Measurements from ENCODE around the gene TMEM117.
"Not testable (repeated sequence)": the region's sequence is repeated elsewhere in the genome, so short reads cannot be mapped to it uniquely, and the experiment has no call there.

TMEM117 gene

GRCh38 chr12:44118946-44119345 is 283.1 kb downstream of the TMEM117 start:
- DNase-seq: no peak

DNA sequence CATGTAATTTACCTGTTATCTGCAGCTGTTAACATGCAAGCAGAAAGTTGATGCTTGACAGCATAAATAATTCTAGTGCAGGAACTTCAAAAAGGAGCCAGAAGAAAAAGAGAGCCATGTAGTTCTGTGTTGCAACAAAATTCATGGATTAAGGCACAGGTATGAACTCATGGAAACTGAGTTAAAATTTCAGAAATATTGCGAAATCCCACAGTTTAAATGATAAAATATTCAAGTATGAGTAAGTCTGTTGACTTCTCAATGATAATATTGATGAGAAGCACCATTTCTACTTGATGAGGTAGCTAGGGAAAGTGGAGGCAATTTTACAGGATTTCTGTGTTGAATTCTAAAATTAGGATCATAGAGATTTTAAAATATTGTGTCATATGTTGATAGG is 290.9 kb downstream of the TMEM117 start:
- DNase-seq: no peak

DNA sequence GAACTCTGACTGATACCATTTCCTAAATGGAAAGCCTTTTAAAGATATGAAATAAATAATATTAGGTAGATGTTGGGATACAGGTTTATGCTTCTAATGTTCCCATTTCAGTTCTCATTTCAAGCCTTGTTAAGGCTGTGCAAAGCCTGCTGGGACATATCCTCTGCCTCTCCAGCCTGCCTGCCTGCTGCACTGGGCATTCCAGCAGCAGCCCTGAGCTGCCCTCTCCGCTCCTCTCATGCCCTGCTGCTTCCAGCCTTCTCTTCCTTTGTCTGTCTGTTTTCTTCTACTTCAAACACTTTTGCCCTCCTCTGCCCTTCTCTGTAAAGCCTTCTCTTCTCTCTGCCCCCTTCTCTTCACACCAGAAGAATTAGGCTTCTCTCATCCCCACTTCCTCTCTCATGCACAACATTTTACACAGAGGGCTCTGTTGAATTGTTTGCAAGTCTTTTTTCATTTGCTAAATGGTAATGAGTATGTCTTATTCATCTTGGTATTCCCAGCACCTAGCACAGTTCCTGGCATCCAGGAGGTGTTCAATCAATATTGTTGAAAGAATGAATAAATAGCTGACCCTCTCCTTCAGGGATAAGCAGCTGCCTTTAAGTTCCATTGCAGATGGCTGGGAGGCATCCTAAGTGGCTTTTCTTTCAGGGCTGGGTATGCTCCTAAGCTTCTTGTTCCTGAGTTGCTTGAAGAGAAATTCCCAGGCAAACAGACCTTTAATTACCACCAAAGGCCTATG is 292.3 kb downstream of the TMEM117 start:
- no peak for DNase-seq

DNA sequence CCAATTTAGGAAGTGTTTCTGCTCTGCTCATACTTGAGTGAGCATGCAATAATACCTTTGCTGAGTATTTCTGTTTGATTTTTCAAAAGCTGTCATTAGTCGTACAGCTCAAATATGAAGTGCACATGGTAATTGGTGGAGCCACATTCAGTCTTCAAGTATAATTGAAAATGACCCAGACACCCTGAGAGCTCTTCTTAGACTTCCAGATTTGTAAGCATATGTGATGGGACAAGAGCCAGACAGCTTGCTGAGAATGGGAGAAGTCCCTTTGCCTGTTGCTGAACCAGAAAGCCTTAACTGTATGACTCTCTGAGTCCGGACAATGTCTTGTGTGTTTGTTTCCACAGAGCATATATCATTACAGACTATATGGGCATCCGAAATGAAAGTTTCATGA is 307.3 kb downstream of the TMEM117 start:
- DNase-seq: no peak

DNA sequence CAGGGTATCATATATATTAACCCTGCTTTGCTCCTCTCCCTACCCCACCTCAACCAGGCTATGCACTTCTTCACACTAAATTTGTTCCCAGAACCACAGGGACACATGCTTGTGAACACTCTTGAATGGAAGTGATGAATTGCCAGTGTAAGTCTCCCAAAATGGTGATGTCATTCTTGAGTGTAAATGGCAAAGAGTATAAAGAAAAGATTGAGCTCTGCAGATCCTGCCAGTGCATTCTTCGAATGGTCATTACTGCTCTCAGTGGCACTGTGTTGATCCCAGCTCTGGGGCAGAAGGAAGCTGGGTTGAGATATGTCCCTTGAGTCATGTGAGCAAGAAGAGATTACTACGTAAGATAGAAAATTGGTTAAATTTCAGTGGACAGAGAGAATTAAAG is 313.1 kb downstream of the TMEM117 start:
- no peak for DNase-seq

- DNase-seq: no peak
These were observed 318.2 kb downstream of the TMEM117 start for GRCh38 chr12:44154128-44154527.

GRCh38 chr12:44155358-44155757 is 319.5 kb downstream of the TMEM117 start:
- no peak for DNase-seq

GRCh38 chr12:44157359-44157758 is 321.5 kb downstream of the TMEM117 start:
- no peak for DNase-seq

DNA sequence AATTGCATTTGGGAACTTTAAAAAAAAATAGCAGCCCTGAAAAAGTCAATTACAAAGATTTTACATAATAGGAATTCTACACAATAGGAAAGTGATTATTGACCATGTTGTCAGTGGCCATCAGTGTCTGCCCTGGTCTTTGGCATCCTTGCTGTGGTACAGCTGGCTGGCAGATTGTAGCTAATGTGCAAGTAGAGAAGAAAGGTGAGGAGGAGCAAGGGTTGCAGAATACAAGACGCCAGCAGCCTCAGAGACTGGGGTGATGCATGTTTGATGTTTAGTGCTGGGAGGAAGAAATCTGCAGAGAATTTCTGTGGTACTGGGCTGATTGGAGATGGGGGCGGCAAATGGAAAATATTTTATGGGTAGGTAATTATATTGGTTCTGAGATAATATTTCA is 322.9 kb downstream of the TMEM117 start:
- no peak for DNase-seq

DNA sequence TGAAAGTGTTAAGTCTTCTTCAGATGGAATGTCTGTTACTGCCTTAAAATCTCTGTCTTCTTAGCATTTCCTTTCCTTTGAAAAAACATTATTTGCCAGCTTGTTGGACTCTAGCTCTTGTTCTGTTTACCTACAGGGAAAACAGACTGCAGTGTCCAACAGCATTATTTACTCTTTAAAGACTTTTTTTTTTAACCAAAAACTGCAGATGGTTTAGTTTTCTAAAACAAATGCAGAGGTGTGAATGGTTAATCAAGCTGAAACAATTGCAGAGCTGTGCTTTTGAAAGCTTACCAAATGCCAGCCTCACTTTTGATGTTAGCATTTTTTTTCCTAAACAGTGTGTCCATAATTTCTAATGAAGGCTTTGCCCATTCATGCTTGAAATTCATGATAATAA is 323.3 kb downstream of the TMEM117 start:
- DNase-seq: no peak

- no peak for DNase-seq
These were observed 324.0 kb downstream of the TMEM117 start for GRCh38 chr12:44159862-44160261.

DNA sequence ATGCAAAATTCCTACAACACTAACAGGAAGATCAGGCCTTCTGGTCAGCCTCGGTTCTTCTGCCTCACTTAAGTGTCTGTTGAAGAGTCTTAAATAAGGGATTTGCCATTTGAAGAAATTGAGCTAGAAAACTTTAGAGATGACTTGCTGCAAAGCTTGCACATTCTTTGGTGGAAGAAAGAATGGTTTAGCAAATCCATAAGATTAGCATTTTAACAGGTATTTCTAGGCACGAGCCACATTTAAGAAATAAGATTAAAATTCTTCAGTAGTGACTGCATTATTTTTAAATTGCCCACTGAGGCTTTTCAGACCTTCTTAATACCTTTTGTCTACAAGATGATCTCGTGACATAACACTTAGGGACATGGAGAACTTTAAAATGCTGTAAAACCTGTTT is 327.1 kb downstream of the TMEM117 start:
- no peak for DNase-seq

- no peak for DNase-seq
These were observed 338.2 kb downstream of the TMEM117 start for GRCh38 chr12:44174053-44174452.

- no peak for DNase-seq
These were observed 348.8 kb downstream of the TMEM117 start for GRCh38 chr12:44184499-44185206.

- DNase-seq: no peak
These were observed 357.4 kb downstream of the TMEM117 start for GRCh38 chr12:44193281-44193680.

DNA sequence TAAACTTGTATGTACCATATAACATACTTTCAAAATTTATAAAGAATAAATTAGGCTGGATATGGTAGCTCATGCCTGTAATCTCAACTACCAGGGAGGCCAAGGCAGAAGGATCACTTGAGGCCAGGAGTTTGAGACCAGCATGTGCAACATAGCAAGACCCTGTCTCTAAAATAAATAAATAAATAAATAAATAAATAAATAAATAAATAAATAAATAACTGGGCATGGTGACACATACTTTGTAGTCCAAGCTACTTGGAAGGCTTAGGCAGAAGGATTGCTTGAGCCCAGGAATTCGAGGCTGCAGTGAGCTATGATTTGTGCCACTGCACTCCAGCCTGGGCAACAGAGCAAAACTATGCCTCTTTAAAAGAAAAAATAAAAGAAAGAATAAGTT is 359.8 kb downstream of the TMEM117 start:
- DNase-seq: not testable (repeated sequence)

- DNase-seq: no peak
These were observed 370.2 kb downstream of the TMEM117 start for GRCh38 chr12:44206045-44206444.

DNA sequence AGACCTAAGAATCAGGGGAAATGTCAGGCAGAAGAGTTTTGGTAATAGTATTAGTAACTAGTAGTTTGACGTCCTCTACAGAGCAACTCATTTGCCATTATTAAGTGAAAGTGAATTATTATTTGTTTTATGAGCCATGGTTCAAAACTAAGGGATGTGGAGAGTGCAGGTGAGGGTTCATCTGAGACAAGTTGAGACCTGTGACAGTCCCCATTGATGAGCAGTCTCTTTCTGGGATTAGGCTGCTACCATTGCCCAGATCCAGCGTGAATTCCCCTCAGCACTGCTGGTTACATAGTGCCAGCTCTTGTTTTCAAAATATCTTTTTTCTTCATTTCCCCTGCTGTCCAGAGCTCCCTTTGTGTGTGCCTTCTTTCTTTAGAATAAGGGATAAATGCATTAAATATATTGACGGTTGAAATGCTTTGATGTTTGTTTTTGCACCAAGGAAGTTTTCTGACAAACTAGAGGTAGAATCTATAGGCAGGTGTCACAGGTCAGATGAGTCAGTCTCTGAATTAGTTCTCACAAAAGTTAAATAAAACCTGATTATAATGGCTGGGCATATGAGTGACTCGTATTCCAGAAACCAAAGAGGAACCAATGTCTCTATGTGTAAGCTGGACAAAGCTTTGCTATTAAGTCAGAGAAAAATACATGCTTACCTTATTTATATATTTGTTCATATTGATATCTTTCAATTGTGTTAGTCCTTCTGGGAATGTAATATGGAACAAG is 381.4 kb downstream of the TMEM117 start:
- no peak for DNase-seq

DNA sequence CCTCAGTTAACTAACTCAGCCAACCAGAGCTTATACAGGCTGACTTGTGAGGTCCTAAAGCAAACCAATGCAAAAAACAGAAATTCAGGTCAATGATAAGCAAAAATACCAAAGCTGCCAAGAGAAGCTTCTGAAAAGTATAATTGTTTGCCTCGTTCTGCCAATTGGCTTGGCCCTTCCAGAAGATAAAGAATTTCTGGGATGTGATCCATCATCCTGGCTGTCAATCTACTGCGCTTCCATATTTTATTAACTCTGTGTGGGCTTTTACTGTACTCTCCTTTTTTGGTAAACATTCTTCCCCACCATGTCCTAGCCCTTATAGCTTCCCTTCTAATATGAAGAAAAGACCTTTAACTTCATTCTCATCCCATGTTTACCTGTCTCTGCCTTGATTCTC is 387.9 kb downstream of the TMEM117 start:
- DNase-seq: no peak

DNA sequence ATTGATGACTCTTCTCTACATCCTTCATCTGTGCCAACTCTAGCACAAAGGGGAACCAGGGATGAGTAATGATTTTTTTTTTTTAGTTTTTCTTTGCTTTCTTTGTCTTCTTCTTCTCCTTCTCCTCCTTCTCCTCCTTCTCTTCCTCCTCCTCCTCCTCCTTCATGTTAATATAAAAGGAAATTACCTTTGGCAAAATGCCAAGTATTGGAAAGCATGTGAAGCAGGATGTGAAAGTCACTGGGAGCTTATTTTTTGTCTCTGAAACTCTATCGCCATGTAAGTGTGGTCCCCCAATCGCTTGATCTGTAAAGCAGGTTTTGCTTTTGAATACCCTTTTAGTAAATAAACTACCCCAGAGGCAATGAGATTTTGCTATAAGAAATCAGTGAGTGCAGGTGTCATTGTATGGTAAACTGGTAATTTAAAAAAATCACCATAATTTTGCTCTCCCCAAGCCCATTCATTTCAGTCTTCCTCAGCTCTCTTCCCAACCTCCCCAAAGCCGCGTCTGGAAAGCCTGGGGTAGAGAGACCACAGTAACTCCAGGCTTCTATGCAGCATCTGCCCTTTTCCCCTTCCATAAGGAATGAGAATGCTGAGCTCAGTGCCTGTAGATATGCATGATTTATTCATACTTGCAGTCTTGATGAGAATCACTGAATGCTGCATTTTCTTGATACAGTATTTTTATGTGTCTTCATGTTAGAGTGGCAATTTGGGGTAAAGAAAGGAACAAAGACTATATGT is 388.7 kb downstream of the TMEM117 start:
- DNase-seq: no peak

- DNase-seq: no peak
These were observed 389.2 kb downstream of the TMEM117 start for GRCh38 chr12:44225149-44225510.

- DNase-seq: no peak
These were observed 391.7 kb downstream of the TMEM117 start for GRCh38 chr12:44227616-44228015.

- no peak for DNase-seq
These were observed 394.0 kb downstream of the TMEM117 start for GRCh38 chr12:44229846-44230245.
